HepG2 (cell line): ENCODE data around the gene PODXL. TPM values are rescaled to one million over a fixed set of nuclear protein-coding genes. Genes with fewer than 3 reads are reported as not detected.

Source experiments
- CBFB ChIP-seq: sonication (generic); formaldehyde crosslinking; IDR thresholded peaks from 2 replicates; pipeline ENCODE4 v1.4.0; 2020; ENCODE audit warnings: missing genetic modification reagents
- HMGA1 ChIP-seq: sonication (generic); formaldehyde crosslinking; conservative IDR thresholded peaks from 2 replicates; pipeline ENCODE4 v1.4.0; 2020; ENCODE audit warnings: missing genetic modification reagents
- HOXA9 ChIP-seq: sonication (generic); formaldehyde crosslinking; IDR thresholded peaks from 2 replicates; pipeline ENCODE4 v1.8.1; 2022; ENCODE audit warnings: missing genetic modification reagents, mild to moderate bottlenecking, moderate library complexity, borderline replicate concordance
- KAT2B ChIP-seq: fragments of 150-350 bp; IDR thresholded peaks from 2 replicates; pipeline ENCODE4 v1.6.1; 2014; ENCODE audit warnings: low read depth, low read length, borderline replicate concordance
- MAX ChIP-seq: IDR thresholded peaks from 2 replicates; pipeline ENCODE4 v1.6.1; 2012; ENCODE audit warnings: inconsistent platforms
- MTERF4 ChIP-seq: sonication (generic); formaldehyde crosslinking; IDR thresholded peaks from 2 replicates; pipeline ENCODE4 v1.8.0; 2023; ENCODE audit warnings: mild to moderate bottlenecking, missing genetic modification reagents
- NBN ChIP-seq: fragments of 450-650 bp; conservative IDR thresholded peaks from 2 replicates; pipeline ENCODE4 v1.6.1; 2017
- NFRKB ChIP-seq: fragments of 450-650 bp; IDR thresholded peaks from 2 replicates; pipeline ENCODE4 v1.6.1; 2017
- REPIN1 ChIP-seq: sonication (generic); formaldehyde crosslinking; IDR thresholded peaks from 2 replicates; pipeline ENCODE4 v1.8.0; 2022; ENCODE audit warnings: missing genetic modification reagents, low read depth, mild to moderate bottlenecking, borderline replicate concordance
- SAP130 ChIP-seq: IDR thresholded peaks from 2 replicates; pipeline ENCODE4 v1.6.1; 2016; ENCODE audit warnings: low read depth
- ZFP36L1 ChIP-seq: sonication (generic); formaldehyde crosslinking; IDR thresholded peaks from 2 replicates; pipeline ENCODE4 v1.8.0; 2022; ENCODE audit warnings: mild to moderate bottlenecking, missing genetic modification reagents, moderate library complexity
- ZFP41 ChIP-seq: sonication (generic); formaldehyde crosslinking; IDR thresholded peaks from 2 replicates; pipeline ENCODE4 v1.4.0; 2020; ENCODE audit warnings: mild to moderate bottlenecking, missing genetic modification reagents, borderline replicate concordance
- ZFX ChIP-seq: sonication (generic); formaldehyde crosslinking; IDR thresholded peaks from 2 replicates; pipeline ENCODE4 v1.4.0; 2020; ENCODE audit warnings: mild to moderate bottlenecking, low read depth, missing genetic modification reagents, moderate library complexity
- ZNF121 ChIP-seq: sonication (generic); formaldehyde crosslinking; IDR thresholded peaks from 2 replicates; pipeline ENCODE4 v1.5.0; 2020; ENCODE audit warnings: mild to moderate bottlenecking, missing genetic modification reagents
- ZNF329 ChIP-seq: sonication (generic); formaldehyde crosslinking; IDR thresholded peaks from 2 replicates; pipeline ENCODE4 v1.9.0; 2021; ENCODE audit warnings: low read depth, mild to moderate bottlenecking, missing genetic modification reagents
- ZNF335 ChIP-seq: sonication (generic); formaldehyde crosslinking; IDR thresholded peaks from 2 replicates; pipeline ENCODE4 v1.4.0; 2020; ENCODE audit warnings: missing genetic modification reagents
- ZNF34 ChIP-seq: sonication (generic); formaldehyde crosslinking; IDR thresholded peaks from 2 replicates; pipeline ENCODE4 v1.4.0; 2020; ENCODE audit warnings: mild to moderate bottlenecking, missing genetic modification reagents, borderline replicate concordance
- ZNF558 ChIP-seq: sonication (generic); formaldehyde crosslinking; IDR thresholded peaks from 2 replicates; pipeline ENCODE4 v1.9.0; 2022; ENCODE audit warnings: mild to moderate bottlenecking, missing genetic modification reagents, borderline replicate concordance
- ZNF644 ChIP-seq: IDR thresholded peaks from 2 replicates; pipeline ENCODE4 v1.6.1; 2016; ENCODE audit warnings: low read depth
- ZNF781 ChIP-seq: sonication (generic); formaldehyde crosslinking; IDR thresholded peaks from 2 replicates; pipeline ENCODE4 v1.5.1; 2020; ENCODE audit warnings: borderline replicate concordance, mild to moderate bottlenecking, missing genetic modification reagents; ENCODE audit errors: not compliant biosample characterization
- polyA plus RNA-seq, 8 experiments: library from polyadenylated mRNA; depleted of rRNA in 3 of 8; stranded (reverse) in 7 of 8; unstranded in 1 of 8; fragments of >200 nt; fragmentation: Illumina TruSeq in 4 of 8; extraction: Trizol in 4 of 8; gene quantifications; 2 replicates each; pipeline versions ENCODE4 v1.2.1 to v1.2.3, GENCODE V29; 2011 to 2016; ENCODE audit warnings: low read depth in 4 of 8, missing spikeins in 1 of 8, mixed read lengths in 1 of 8; ENCODE audit not compliant: insufficient read depth in 1 of 8
- total RNA-seq, 5 experiments: library from RNA; depleted of rRNA; stranded (reverse); fragments of >200 nt; fragmentation: Illumina TruSeq; extraction: Trizol; gene quantifications; 2 replicates each; pipeline ENCODE4 v1.2.3, GENCODE V29; 2016; ENCODE audit warnings: low read depth in 1 of 5
- TF ChIP-seq, protein P1 (sequence below): sonication (generic); formaldehyde crosslinking; IDR thresholded peaks from 2 replicates; pipeline ENCODE4 v1.5.1; 2020; ENCODE audit warnings: mild to moderate bottlenecking, missing genetic modification reagents, moderate library complexity

Gene PODXL
- total and polyA plus RNA-seq, 2 of the 13 experiments (the other 11 are each of a cell fraction or from before 2014, with no cell fraction given): 0.22 to 0.54 TPM

- TF ChIP-seq, protein P1, sequence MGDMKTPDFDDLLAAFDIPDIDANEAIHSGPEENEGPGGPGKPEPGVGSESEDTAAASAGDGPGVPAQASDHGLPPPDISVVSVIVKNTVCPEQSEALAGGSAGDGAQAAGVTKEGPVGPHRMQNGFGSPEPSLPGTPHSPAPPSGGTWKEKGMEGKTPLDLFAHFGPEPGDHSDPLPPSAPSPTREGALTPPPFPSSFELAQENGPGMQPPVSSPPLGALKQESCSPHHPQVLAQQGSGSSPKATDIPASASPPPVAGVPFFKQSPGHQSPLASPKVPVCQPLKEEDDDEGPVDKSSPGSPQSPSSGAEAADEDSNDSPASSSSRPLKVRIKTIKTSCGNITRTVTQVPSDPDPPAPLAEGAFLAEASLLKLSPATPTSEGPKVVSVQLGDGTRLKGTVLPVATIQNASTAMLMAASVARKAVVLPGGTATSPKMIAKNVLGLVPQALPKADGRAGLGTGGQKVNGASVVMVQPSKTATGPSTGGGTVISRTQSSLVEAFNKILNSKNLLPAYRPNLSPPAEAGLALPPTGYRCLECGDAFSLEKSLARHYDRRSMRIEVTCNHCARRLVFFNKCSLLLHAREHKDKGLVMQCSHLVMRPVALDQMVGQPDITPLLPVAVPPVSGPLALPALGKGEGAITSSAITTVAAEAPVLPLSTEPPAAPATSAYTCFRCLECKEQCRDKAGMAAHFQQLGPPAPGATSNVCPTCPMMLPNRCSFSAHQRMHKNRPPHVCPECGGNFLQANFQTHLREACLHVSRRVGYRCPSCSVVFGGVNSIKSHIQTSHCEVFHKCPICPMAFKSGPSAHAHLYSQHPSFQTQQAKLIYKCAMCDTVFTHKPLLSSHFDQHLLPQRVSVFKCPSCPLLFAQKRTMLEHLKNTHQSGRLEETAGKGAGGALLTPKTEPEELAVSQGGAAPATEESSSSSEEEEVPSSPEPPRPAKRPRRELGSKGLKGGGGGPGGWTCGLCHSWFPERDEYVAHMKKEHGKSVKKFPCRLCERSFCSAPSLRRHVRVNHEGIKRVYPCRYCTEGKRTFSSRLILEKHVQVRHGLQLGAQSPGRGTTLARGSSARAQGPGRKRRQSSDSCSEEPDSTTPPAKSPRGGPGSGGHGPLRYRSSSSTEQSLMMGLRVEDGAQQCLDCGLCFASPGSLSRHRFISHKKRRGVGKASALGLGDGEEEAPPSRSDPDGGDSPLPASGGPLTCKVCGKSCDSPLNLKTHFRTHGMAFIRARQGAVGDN (CRISPR knock-in tag): peak; percentile 75
- TF ChIP-seq HOXA9 (CRISPR knock-in tag) (no peak), MAX (peak; percentile 46; the same call in 1 of the 2 replicates), ZFP36L1 (no peak), KAT2B (no peak), ZNF121 (no peak), SAP130 (CRISPR knock-in tag) (peak; percentile 46), ZNF558 (CRISPR knock-in tag) (no peak), REPIN1 (peak; percentile 59; the same call in 1 of the 2 replicates), ZFX (peak; percentile 69), ZNF329 (CRISPR knock-in tag) (no peak), ZNF781 (CRISPR knock-in tag) (peak; percentile 44), HMGA1 (CRISPR knock-in tag) (no peak), ZNF335 (CRISPR knock-in tag) (no peak), ZNF644 (CRISPR knock-in tag) (no peak), NBN (no peak), MTERF4 (CRISPR knock-in tag) (no peak), CBFB (CRISPR knock-in tag) (no peak), ZFP41 (CRISPR knock-in tag) (no peak), ZNF34 (CRISPR knock-in tag) (no peak), NFRKB (no peak)
Observed at GRCh38 chr7:131513245-131514061, 43.0 kb downstream of the PODXL start (continued).
